Ascending aorta (tissue), 2 donors: ENCODE results near the gene TSN. TPM values are rescaled to one million over a fixed set of nuclear protein-coding genes. Genes with fewer than 3 reads are reported as not detected.

Experiments used
- DNase-seq, 2 donors: peaks; one replicate each; pipeline ENCODE4 v3.0.0-alpha.2; 2019; ENCODE audit warnings: low spot score in 2 of 2
- H3K27ac ChIP-seq, 2 donors: fragments of 200-600 bp; sonication (generic); one replicate each; pipeline ENCODE4 v1.5.1; 2016 to 2017; ENCODE audit warnings: mild to moderate bottlenecking in 1 of 2
- H3K27me3 ChIP-seq: fragments of 200-600 bp; sonication (generic); one replicate; pipeline ENCODE4 v1.5.1; 2017
- H3K36me3 ChIP-seq, 2 donors: fragments of 200-600 bp; sonication (generic); one replicate each; pipeline ENCODE4 v1.5.1; 2016
- H3K4me1 ChIP-seq, 2 donors: fragments of 200-600 bp; sonication (generic); one replicate each; pipeline ENCODE4 v1.5.1; 2016 to 2017; ENCODE audit warnings: mild to moderate bottlenecking in 1 of 2
- H3K4me3 ChIP-seq, 2 donors: fragments of 200-600 bp; sonication (generic); one replicate each; pipeline ENCODE4 v1.5.1; 2016 to 2017; ENCODE audit warnings: mild to moderate bottlenecking in 1 of 2
- H3K9me3 ChIP-seq, 2 donors: fragments of 200-600 bp; sonication (generic); one replicate each; pipeline ENCODE4 v1.5.1; 2016
- intact Hi-C: fragments of 100-400 bp; cut with DNase I; formaldehyde crosslinking; loops from one replicate; pipeline ENCODE4 v1.15.1; 2023
- total RNA-seq: library from RNA; depleted of rRNA; stranded (reverse); fragments of >200 nt; gene quantifications from one replicate; pipeline ENCODE4 v1.1.0, GENCODE V29; 2016
- TF ChIP-seq, protein P1 (sequence below), 3 experiments: fragments of 200-600 bp in 2 of 3; fragments of 450-650 bp in 1 of 3; sonication (generic) in 2 of 3; IDR thresholded peaks; one replicate each; pipeline ENCODE4 v1.5.1; 2016 to 2019; ENCODE audit warnings: antibody characterized with exemption in 3 of 3, mild to moderate bottlenecking in 1 of 3, moderate library complexity in 1 of 3

Gene TSN
- total RNA-seq: 42.6 TPM

DNA sequence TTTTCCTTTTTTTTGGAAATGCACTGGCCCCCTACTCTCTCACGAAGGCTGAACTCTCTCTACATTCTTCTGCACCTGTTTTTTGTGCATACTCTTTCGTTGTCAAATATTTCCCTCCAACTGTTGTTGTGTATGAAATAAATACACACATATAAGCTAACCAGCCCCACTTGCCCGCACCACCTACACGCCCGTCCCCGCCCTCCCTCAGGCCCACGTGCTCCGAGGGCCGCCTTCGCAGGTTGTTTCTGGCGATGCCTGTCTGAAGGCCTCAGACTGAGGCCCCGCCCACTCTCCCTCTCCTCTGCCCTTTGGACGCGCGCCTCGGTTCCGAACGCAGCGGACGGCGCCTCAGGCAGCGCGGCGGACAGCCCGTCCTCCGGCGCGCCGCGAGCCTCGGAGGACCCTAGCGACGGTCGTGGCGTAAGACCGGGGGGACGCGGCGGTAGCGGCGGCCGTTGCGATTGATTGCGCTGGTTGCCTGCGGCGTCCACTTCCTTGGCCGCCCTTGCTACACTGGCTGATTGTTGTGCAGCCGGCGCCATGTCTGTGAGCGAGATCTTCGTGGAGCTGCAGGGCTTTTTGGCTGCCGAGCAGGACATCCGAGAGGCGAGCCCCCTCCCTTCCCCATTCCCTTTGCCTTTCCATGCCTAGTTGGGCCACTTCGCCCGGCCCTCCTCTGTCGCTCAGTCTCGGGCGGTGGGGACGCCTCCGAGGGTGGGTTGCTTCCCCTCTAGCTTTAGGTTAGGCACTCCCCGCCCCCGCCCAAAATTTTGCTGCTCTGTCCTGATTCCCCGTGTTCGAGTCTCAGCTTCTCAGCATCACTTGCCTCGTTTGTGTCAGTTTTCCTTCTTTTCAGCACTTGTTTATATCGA lies at the start of gene TSN:
Gene TSN, plus strand, starts transcription at position 415 of the 875 bp plus-strand sequence. Its CDS starts 129 bp downstream, at position 544.
- TF ChIP-seq, protein P1, sequence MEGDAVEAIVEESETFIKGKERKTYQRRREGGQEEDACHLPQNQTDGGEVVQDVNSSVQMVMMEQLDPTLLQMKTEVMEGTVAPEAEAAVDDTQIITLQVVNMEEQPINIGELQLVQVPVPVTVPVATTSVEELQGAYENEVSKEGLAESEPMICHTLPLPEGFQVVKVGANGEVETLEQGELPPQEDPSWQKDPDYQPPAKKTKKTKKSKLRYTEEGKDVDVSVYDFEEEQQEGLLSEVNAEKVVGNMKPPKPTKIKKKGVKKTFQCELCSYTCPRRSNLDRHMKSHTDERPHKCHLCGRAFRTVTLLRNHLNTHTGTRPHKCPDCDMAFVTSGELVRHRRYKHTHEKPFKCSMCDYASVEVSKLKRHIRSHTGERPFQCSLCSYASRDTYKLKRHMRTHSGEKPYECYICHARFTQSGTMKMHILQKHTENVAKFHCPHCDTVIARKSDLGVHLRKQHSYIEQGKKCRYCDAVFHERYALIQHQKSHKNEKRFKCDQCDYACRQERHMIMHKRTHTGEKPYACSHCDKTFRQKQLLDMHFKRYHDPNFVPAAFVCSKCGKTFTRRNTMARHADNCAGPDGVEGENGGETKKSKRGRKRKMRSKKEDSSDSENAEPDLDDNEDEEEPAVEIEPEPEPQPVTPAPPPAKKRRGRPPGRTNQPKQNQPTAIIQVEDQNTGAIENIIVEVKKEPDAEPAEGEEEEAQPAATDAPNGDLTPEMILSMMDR (IDR thresholded peaks at IDR 0.05): peak in 1 of 3 experiments; percentile 4
- DNase-seq: peak; percentile 87 to 98
- H3K4me3 ChIP-seq: peak within 1 kb of the TSS; percentile 90 to 94
- H3K36me3 ChIP-seq: peaks cover 8 to 12% of the 10 kb centered on the region in 2 donors
- peak within 1 kb of the TSS; percentile 71 to 78 for H3K27ac ChIP-seq
- no peaks in the 10 kb centered on the region for H3K9me3 ChIP-seq
- H3K27me3 ChIP-seq: no peaks in the 10 kb centered on the region
- H3K4me1 ChIP-seq: peaks cover 5 to 18% of the 10 kb centered on the region in 2 donors
- intact Hi-C loops: loop anchor here (1.0 to 10.0 kb wide), 4 partner anchors 18 to 351 kb away; partner anchors contain the start of genes CLASP1 and RNU4ATAC

- no peak overlapping the region for H3K27ac ChIP-seq
- no peaks in the 10 kb centered on the region for H3K9me3 ChIP-seq
- H3K4me3 ChIP-seq: no peak overlapping the region
- DNase-seq: no peak
- H3K36me3 ChIP-seq: no peaks in the 10 kb centered on the region
- H3K27me3 ChIP-seq: no peaks in the 10 kb centered on the region
- TF ChIP-seq, protein P1 (IDR thresholded peaks at IDR 0.05): no peak
- intact Hi-C loops: no loop called here
- H3K4me1 ChIP-seq: peaks cover 0 to 8% of the 10 kb centered on the region in 2 donors
Measured at GRCh38 chr2:121705958-121706357, 49.5 kb upstream of the TSN start.

- Histone ChIP-seq H3K27me3 (no peaks in the 10 kb centered on the region), H3K27ac (no peak overlapping the region), H3K9me3 (no peaks in the 10 kb centered on the region), H3K4me1 (peaks cover 0 to 8% of the 10 kb centered on the region in 2 donors), H3K4me3 (no peak overlapping the region), H3K36me3 (no peaks in the 10 kb centered on the region)
- no peak for DNase-seq
- TF ChIP-seq, protein P1 (IDR thresholded peaks at IDR 0.05): no peak
- intact Hi-C loops: no loop called here
Measured at GRCh38 chr2:121707344-121707919, 48.0 kb upstream of the TSN start.

GRCh38 chr2:121707920-121708361 lies 47.5 kb upstream of the TSN start:
- intact Hi-C loops: no loop called here
- H3K27ac ChIP-seq: no peak overlapping the region
- TF ChIP-seq, protein P1 (IDR thresholded peaks at IDR 0.05): no peak
- no peaks in the 10 kb centered on the region for H3K9me3 ChIP-seq
- H3K36me3 ChIP-seq: no peaks in the 10 kb centered on the region
- H3K4me1 ChIP-seq: peaks cover 0 to 8% of the 10 kb centered on the region in 2 donors
- no peak for DNase-seq
- no peak overlapping the region for H3K4me3 ChIP-seq
- H3K27me3 ChIP-seq: no peaks in the 10 kb centered on the region

GRCh38 chr2:121709776-121710469 lies 45.5 kb upstream of the TSN start:
- peak overlapping the region in 1 of 2 donors; percentile 18 for H3K27ac ChIP-seq
- intact Hi-C loops: loop anchor here (5.0 kb wide), 1 partner anchor 113 kb away; no protein-coding TSS in a partner anchor
- H3K4me3 ChIP-seq: no peak overlapping the region
- H3K36me3 ChIP-seq: no peaks in the 10 kb centered on the region
- peaks cover 0 to 8% of the 10 kb centered on the region in 2 donors for H3K4me1 ChIP-seq
- no peak for DNase-seq
- TF ChIP-seq, protein P1 (IDR thresholded peaks at IDR 0.05): no peak
- no peaks in the 10 kb centered on the region for H3K27me3 ChIP-seq
- no peaks in the 10 kb centered on the region for H3K9me3 ChIP-seq
